Spleen (tissue), 7 donors: ENCODE measurements around the gene MAST2.
A peak's percentile ranks its signal among the peaks of the same experiment; 100 is the strongest.

Experiments
- CTCF ChIP-seq, 11 experiments: fragments of 200-600 bp in 7 of 11; fragments of 450-650 bp in 4 of 11; sonication (generic) in 4 of 11; IDR thresholded peaks in 8 of 11; conservative IDR thresholded peaks in 3 of 11; 1 replicate in 7 of 11; 2 replicates in 4 of 11; pipeline versions ENCODE4 v1.4.0 to v1.8.0; 2016 to 2021; ENCODE audit warnings: antibody characterized with exemption in 11 of 11, inconsistent platforms in 4 of 11, mild to moderate bottlenecking in 1 of 11
- POLR2A ChIP-seq, 3 donors: fragments of 450-650 bp; IDR thresholded peaks; one replicate each; pipeline ENCODE4 v1.5.1; 2017; ENCODE audit warnings: antibody characterized with exemption in 3 of 3, mild to moderate bottlenecking in 1 of 3
- POLR2AphosphoS5 ChIP-seq, 3 donors: sonication (generic); formaldehyde crosslinking; IDR thresholded peaks; one replicate each; pipeline ENCODE4 v1.5.1; 2017; ENCODE audit warnings: antibody characterized with exemption in 3 of 3
- donor health status: DM: no; HTN: no; CAD: no; lungs with moderate emphysema.
- donor health status: DM: no; HTN: no; CAD: no.
- donor health status: DM: no; HTN: no; CAD: no.

DNA sequence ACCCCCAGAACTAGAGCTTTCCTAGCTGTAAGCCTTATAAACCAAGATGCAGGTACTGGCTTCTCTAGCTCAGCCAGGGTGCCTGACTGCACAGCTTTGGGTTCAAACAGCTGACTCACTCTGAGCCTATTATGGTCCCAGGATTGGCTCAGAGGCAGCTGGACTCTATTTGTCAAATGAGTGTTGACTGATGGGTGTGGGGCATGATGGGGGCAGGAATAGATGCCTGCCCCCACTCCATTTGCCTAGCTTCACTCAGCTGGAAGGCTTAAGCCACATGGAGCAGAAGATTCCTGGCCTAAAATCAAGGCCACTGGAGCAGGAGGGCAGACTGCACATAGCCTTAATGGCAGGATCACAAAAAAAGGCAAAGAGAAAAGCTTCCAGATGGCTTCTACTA is 238.6 kb downstream of the MAST2 start:
- TF ChIP-seq CTCF (IDR thresholded peaks at IDR 0.05 in 8 of 11, conservative IDR thresholded peaks at IDR 0.05 in 3 of 11) = no peak
- no peak for TF ChIP-seq POLR2A (IDR thresholded peaks at IDR 0.05)
- peak in 1 of 3 donors; percentile 23 for TF ChIP-seq POLR2AphosphoS5 (IDR thresholded peaks at IDR 0.05)
